Hepatocyte (in vitro differentiated cells): ENCODE results near the gene RLN3.

Experiments
- EZH2 ChIP-seq: fragments of 200-600 bp; sonication (generic); IDR thresholded peaks from 2 replicates; pipeline ENCODE4 v1.6.1; 2016; ENCODE audit warnings: antibody characterized with exemption, mild to moderate bottlenecking, borderline replicate concordance
- TF ChIP-seq, protein P1 (sequence below): fragments of 200-600 bp; sonication (generic); IDR thresholded peaks from 2 replicates; pipeline ENCODE4 v1.5.1; 2016; ENCODE audit warnings: antibody characterized with exemption, mild to moderate bottlenecking; ENCODE audit not compliant: poor library complexity

GRCh38 chr19:14054099-14054498 lies 26.2 kb downstream of the RLN3 start:
- TF ChIP-seq, protein P1, sequence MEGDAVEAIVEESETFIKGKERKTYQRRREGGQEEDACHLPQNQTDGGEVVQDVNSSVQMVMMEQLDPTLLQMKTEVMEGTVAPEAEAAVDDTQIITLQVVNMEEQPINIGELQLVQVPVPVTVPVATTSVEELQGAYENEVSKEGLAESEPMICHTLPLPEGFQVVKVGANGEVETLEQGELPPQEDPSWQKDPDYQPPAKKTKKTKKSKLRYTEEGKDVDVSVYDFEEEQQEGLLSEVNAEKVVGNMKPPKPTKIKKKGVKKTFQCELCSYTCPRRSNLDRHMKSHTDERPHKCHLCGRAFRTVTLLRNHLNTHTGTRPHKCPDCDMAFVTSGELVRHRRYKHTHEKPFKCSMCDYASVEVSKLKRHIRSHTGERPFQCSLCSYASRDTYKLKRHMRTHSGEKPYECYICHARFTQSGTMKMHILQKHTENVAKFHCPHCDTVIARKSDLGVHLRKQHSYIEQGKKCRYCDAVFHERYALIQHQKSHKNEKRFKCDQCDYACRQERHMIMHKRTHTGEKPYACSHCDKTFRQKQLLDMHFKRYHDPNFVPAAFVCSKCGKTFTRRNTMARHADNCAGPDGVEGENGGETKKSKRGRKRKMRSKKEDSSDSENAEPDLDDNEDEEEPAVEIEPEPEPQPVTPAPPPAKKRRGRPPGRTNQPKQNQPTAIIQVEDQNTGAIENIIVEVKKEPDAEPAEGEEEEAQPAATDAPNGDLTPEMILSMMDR: no peak
- no peak for TF ChIP-seq EZH2
